ENCODE data around the gene GPR18. TPM values are rescaled to one million over a fixed set of nuclear protein-coding genes. Genes with fewer than 3 reads are reported as not detected.
"Not testable (repeated sequence)": the region's sequence is repeated elsewhere in the genome, so short reads cannot be mapped to it uniquely, and the experiment has no call there.

Gene GPR18
- polyA plus RNA-seq, 12 donors: 0.12 to 0.98 (median 0.28) TPM; not detected in 6

GRCh38 chr13:99267927-99268326, 9.7 kb upstream of the GPR18 start:
- no peak for DNase-seq

- DNase-seq: no peak
Observed at GRCh38 chr13:99266827-99267226, 8.6 kb upstream of the GPR18 start.

- peak; percentile 43 for DNase-seq
Observed at GRCh38 chr13:99265821-99266426, 7.7 kb upstream of the GPR18 start.

GRCh38 chr13:99265162-99265800, 7.1 kb upstream of the GPR18 start:
- DNase-seq: no peak

GRCh38 chr13:99264051-99264450, 5.9 kb upstream of the GPR18 start:
- no peak for DNase-seq

GRCh38 chr13:99263126-99263785, 5.1 kb upstream of the GPR18 start:
- DNase-seq: no peak

GRCh38 chr13:99261059-99261458, 2.9 kb upstream of the GPR18 start:
- DNase-seq: no peak

DNA sequence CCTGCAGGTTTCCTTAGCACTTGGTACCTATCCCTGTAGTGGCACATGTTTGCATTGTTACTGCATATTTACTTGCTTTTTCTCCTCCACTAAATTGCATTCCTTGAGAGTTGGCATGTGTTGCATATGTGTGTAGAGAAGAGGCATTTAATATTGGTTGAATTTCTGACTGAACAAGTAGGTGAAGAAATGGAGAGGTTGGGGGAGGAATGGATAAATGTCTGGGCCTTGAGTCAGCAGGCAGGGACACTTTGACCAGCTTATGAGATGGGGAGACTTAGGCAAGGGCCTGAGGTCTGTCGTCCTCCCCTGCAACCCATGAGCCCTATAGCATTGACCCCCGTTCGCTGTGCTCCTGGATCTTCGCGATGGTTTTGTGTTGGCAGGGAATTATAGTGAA, 2.0 kb upstream of the GPR18 start:
- DNase-seq: no peak

DNA sequence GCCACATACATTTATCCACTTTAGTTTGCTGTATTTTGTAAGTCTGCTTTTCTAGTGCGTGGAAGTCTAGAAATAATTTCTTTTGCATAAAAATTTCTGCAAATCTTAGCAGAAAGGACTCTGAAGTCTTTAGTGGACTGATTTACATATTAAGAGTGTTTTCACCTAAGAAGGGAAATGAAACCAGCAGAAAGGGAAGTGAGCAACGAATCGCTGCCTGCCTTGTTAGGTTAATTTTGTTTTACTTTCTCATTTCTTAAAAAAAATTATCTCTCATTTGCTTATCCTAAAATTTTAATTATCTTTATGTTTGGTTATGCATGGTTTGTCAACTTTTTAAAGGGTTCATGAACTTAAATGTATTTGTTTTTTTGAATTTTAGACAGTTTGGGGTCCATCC, 767 bp upstream of the GPR18 start:
- DNase-seq: no peak

- no peak for DNase-seq
Observed at GRCh38 chr13:99257291-99257690, 888 bp downstream of the GPR18 start.

- no peak for DNase-seq
Observed at GRCh38 chr13:99256709-99257108, 1.5 kb downstream of the GPR18 start.

GRCh38 chr13:99256283-99256682, 1.9 kb downstream of the GPR18 start:
- no peak for DNase-seq

- no peak for DNase-seq
Observed at GRCh38 chr13:99255271-99255670, 2.9 kb downstream of the GPR18 start.

GRCh38 chr13:99254830-99255229, 3.3 kb downstream of the GPR18 start:
- peak; percentile 52 for DNase-seq

DNA sequence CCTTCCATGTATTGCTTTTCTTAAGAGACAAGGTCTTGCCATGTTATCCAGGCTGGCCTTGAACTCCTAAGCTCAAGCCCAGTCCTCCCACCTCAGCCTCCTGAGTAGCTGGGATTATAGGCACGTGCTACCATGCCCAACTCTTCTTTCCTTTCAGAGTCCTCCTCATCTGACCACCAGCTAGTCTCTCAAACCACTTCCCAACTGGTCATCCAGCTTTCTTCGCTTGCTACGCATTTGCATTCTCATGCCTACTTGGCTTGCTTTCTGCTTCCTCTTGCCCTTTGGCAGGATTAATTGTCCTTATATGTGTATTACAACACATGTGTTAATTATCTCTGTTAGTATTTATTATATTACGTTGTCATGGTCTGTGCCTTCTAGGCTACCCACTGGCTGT, 6.3 kb downstream of the GPR18 start:
- no peak for DNase-seq

GRCh38 chr13:99250982-99251825, 7.0 kb downstream of the GPR18 start:
- DNase-seq: no peak

GRCh38 chr13:99249606-99250005, 8.6 kb downstream of the GPR18 start:
- DNase-seq: not testable (repeated sequence)

DNA sequence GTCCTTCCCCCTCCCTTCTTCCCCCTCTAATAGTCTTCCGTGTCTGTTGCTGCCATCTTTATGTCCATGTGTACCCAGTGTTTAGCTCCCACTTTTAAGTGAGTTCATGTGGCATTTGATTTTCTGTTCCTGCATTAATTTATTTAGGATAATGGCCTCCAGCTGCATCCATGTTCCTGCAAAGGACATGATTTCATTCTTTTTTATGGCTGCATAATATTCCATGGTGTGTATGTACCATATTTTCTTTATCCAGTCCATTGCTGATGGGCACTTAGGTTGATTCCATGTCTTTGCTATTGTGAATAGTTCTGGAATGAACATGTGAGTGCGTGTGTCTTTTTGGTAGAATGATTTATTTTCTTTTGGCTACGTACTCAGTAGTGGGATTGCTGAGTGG, 9.0 kb downstream of the GPR18 start:
- not testable (repeated sequence) for DNase-seq

GRCh38 chr13:99246100-99246499, 12.1 kb downstream of the GPR18 start:
- no peak for DNase-seq

DNA sequence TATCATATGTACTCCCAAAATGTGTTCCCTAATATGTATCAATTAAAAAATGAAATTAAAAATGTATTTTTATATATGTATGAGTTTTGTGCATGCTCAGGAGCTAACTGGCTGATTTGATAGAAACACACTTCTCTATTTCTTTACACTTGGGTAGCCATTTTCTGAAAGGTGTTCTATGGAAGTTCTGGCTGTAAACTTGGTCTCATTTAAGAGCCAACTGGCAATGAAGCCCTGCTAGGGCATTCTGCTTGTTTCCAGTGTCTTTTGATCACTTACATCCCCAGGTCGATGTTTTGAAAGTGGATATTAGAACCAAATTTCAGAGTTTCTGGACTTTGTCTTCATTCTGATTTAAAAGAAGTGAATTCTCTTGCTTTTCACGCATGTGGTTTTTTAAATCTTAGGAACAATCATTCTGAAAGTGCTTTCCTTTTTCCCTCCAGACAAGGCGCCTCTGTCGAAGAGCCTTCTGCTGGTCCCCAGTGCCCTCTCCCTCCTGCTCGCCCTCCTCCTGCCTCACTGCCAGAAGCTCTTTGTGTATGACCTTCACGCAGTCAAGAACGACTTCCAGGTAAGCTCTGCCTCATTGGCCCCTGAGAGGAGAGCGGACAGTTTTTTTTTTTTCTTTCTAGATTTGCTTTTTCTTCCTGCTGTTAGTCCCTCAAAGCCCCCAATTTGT, 20.1 kb downstream of the GPR18 start:
- DNase-seq: no peak

GRCh38 chr13:99231721-99232120, 26.5 kb downstream of the GPR18 start:
- no peak for DNase-seq

DNA sequence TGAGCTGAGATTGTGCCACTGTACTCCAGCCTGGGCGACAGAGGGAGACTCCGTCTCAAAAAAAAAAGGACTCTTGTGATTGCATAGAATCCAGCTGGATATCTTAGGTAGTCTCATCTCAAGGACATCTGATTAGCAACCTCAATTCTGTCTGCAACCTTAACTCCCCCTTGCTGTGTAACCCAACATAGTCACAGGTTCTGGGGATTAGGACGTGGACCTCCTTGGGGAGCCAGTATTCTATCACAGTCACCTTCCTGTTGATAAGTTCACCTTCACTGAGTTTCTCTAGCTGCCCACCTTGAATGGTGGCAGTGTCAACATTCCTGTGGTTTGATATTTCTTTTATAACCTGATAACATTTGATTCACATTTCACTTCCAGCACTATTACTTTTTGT, 27.2 kb downstream of the GPR18 start:
- no peak for DNase-seq

Measured in muscle of arm (tissue), 12 donors.